ENCODE results near the gene ARPC1A. TPM values are rescaled to one million over a fixed set of nuclear protein-coding genes. Genes with fewer than 3 reads are reported as not detected.

The ARPC1A gene
- total and polyA plus RNA-seq, 2 of the 8 experiments (the other 6 are each of a cell fraction or from before 2014, with no cell fraction given), result 123 to 155 TPM

GRCh38 chr7:99340659-99341058, 15.0 kb downstream of the ARPC1A start (continued):
- no peak for TF ChIP-seq USF2 (IDR thresholded peaks at IDR 0.05; ENCODE audit: low read length)
- TF ChIP-seq RNF2 (IDR thresholded peaks at IDR 0.05; ENCODE audit: borderline replicate concordance, low read depth, low read length, missing control alignments, poor library complexity, severe bottlenecking), result no peak
- TF ChIP-seq TEAD4 (IDR thresholded peaks at IDR 0.05; ENCODE audit: low read depth, low read length), result no peak
- no peak for TF ChIP-seq KDM4A (IDR thresholded peaks at IDR 0.05; ENCODE audit: low read depth, low read length, severe bottlenecking)
